Measurements from ENCODE around the gene CSNK1A1. TPM values are rescaled to one million over a fixed set of nuclear protein-coding genes. Genes with fewer than 3 reads are reported as not detected.

CSNK1A1 gene
- total RNA-seq, 1 experiment from 2014 or later, result 263 TPM

DNA sequence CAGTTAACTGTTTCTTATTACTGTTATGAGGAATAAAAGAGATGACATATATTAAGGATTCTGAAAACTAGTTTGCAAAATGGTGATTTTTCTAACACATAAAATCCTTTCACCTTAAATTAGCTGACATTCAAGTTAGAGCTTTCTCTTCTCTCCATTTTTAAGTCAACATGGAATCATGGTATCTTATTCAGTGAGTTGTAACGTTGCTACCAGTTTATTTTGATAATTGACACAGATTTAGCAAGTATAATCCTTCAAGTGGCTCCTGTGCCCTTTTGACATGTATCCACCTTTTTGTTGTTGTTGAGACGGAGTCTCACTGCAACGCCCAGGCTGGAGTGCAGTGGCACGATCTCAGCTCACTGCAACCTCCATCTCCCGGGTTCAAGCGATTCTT lies 58.5 kb downstream of the CSNK1A1 start:
- H3K79me2 ChIP-seq (ENCODE audit: insufficient read depth, low read length), result no peaks in the 10 kb centered on the region
- peaks cover 19 to 36% of the 10 kb centered on the region in 2 experiments for H3K36me3 ChIP-seq (ENCODE audit: control insufficient read depth in 1 of 2, insufficient read depth in 2 of 2, low read length in 2 of 2)
- H3K9ac ChIP-seq (ENCODE audit: low read length), result no peak overlapping the region
- H3K4me3 ChIP-seq (replicated peaks in 1 of 2; ENCODE audit: low read depth in 1 of 2, low read length in 2 of 2), result no peak overlapping the region
- no peak for TF ChIP-seq CBX3 (IDR thresholded peaks at IDR 0.05; ENCODE audit: low read depth)
- ChIA-PET POLR2A (no interaction called here), RAD21 (ENCODE audit: low non-redundant PET in 1 of 2, low total read pairs in 2 of 2, uncharacterized antibody in 2 of 2, unreplicated experiment in 2 of 2) (no interaction called here), CTCF (no interaction called here)
- no peak overlapping the region for H3K4me2 ChIP-seq (ENCODE audit: low read length)
- H3K27me3 ChIP-seq (ENCODE audit: insufficient read depth, low read length), result no peaks in the 10 kb centered on the region
- BruUV-seq (replicated peaks), result no TSS peak
- intact Hi-C loops (cut with micrococcal nuclease), result no loop called here
- ATAC-seq (no peak), DNase-seq (ENCODE audit: low read depth, low spot score) (no peak)
- H4K20me1 ChIP-seq (ENCODE audit: insufficient read depth), result peaks cover 5% of the 10 kb centered on the region; the same call in 1 of the 2 replicates
- H2AFZ ChIP-seq (ENCODE audit: low read depth, low read length, poor library complexity, severe bottlenecking), result no peak overlapping the region
- H3K27ac ChIP-seq (ENCODE audit: low read depth, low read length), result no peak overlapping the region
- peaks cover 4 to 39% of the 10 kb centered on the region in 2 experiments; a peak in 3 of 4 replicates for H3K4me1 ChIP-seq (ENCODE audit: control insufficient read depth in 1 of 2, insufficient read depth in 2 of 2, low read length in 2 of 2)
- no peaks in the 10 kb centered on the region for H3K9me2 ChIP-seq (ENCODE audit: insufficient read depth)
- no peaks in the 10 kb centered on the region for H3K9me3 ChIP-seq (ENCODE audit: control insufficient read depth in 1 of 2, insufficient read depth in 1 of 2, low read depth in 1 of 2, low read length in 2 of 2)

DNA sequence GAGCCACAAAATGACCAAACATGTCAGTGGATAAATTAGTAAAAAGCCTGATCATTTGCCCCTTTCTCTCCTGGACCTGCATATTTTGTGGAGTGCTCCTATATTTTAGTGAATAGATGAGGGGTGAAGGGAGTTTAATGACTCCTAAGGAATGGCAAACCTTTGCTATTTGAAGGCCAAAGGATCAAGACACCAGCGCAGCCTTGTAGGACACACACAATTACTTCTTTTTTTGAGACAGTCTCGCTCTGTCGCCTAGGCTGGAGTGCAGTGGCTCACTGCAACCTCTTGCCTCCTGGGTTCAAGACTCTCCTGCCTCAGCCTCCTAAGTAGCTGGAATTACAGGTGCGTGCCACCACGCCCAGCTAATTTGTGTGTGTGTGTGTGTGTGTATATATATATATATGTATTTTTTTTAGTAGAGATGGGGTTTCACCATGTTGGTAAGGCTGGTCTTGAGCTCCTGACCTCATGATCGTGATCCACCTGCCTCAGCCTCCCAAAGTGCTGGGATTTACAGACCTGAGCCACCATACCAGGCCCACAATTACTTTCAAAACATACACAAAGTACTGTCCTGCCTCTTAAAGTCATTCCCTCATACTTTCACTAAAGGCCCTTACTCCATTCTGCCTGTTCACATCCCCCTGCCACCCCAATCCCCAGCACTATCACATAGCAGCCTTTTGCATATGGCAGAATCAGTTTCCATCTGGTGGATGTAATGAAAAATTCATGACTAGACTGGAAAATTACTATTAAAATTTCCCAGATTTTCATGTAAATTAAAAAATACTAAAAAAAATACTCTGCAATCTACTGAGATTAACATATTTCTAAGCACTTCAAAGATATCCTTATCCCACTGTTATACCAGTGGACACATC lies 60.4 kb downstream of the CSNK1A1 start:
- ChIA-PET RAD21 (ENCODE audit: low non-redundant PET in 1 of 2, low total read pairs in 2 of 2, uncharacterized antibody in 2 of 2, unreplicated experiment in 2 of 2) (interaction anchor here in 1 of 2 experiments (0.7 kb wide), 1 partner anchor 75 kb away, joined by 3 read pairs; no protein-coding TSS in a partner anchor), POLR2A (interaction anchor here (1.4 kb wide), 1 partner anchor 71 kb away, joined by 3 read pairs; no protein-coding TSS in a partner anchor), CTCF (no interaction called here)
- no peak overlapping the region for H2AFZ ChIP-seq (ENCODE audit: low read depth, low read length, poor library complexity, severe bottlenecking)
- intact Hi-C loops (cut with micrococcal nuclease), result no loop called here
- no peaks in the 10 kb centered on the region for H3K27me3 ChIP-seq (ENCODE audit: insufficient read depth, low read length)
- H4K20me1 ChIP-seq (ENCODE audit: insufficient read depth), result peaks cover 5% of the 10 kb centered on the region; the same call in 1 of the 2 replicates
- DNase-seq (ENCODE audit: low read depth, low spot score), result no peak
- no peak for TF ChIP-seq ELF1 (IDR thresholded peaks at IDR 0.05; ENCODE audit: borderline replicate concordance, low read depth)
- TF ChIP-seq, protein P1, sequence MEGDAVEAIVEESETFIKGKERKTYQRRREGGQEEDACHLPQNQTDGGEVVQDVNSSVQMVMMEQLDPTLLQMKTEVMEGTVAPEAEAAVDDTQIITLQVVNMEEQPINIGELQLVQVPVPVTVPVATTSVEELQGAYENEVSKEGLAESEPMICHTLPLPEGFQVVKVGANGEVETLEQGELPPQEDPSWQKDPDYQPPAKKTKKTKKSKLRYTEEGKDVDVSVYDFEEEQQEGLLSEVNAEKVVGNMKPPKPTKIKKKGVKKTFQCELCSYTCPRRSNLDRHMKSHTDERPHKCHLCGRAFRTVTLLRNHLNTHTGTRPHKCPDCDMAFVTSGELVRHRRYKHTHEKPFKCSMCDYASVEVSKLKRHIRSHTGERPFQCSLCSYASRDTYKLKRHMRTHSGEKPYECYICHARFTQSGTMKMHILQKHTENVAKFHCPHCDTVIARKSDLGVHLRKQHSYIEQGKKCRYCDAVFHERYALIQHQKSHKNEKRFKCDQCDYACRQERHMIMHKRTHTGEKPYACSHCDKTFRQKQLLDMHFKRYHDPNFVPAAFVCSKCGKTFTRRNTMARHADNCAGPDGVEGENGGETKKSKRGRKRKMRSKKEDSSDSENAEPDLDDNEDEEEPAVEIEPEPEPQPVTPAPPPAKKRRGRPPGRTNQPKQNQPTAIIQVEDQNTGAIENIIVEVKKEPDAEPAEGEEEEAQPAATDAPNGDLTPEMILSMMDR (IDR thresholded peaks at IDR 0.05 in 2 of 3, conservative IDR thresholded peaks at IDR 0.05 in 1 of 3; ENCODE audit: borderline replicate concordance in 1 of 3, insufficient read depth in 1 of 3, low read depth in 2 of 3, low read length in 2 of 3), result no peak
- TF ChIP-seq POLR2AphosphoS5 (IDR thresholded peaks at IDR 0.05; ENCODE audit: low read depth, low read length), result peak; percentile 68
- TF ChIP-seq SIN3A (IDR thresholded peaks at IDR 0.05; ENCODE audit: low read depth), result 0 out of 2 replicates have a peak, but pooled peaks have one; percentile 35
- TF ChIP-seq, protein P2, sequence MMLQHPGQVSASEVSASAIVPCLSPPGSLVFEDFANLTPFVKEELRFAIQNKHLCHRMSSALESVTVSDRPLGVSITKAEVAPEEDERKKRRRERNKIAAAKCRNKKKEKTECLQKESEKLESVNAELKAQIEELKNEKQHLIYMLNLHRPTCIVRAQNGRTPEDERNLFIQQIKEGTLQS (IDR thresholded peaks at IDR 0.05), result no peak
- no peak for TF ChIP-seq EZH2phosphoT487 (IDR thresholded peaks at IDR 0.05; ENCODE audit: borderline replicate concordance)
- peaks cover 10 to 17% of the 10 kb centered on the region in 2 experiments; a peak in 3 of 4 replicates for H3K36me3 ChIP-seq (ENCODE audit: control insufficient read depth in 1 of 2, insufficient read depth in 2 of 2, low read length in 2 of 2)
- H3K9ac ChIP-seq (ENCODE audit: low read length), result no peak overlapping the region
- H3K27ac ChIP-seq (ENCODE audit: low read depth, low read length), result no peak overlapping the region
- ATAC-seq, result no peak
- peaks cover 17 to 58% of the 10 kb centered on the region in 2 experiments for H3K4me1 ChIP-seq (ENCODE audit: control insufficient read depth in 1 of 2, insufficient read depth in 2 of 2, low read length in 2 of 2)
- no peaks in the 10 kb centered on the region for H3K79me2 ChIP-seq (ENCODE audit: insufficient read depth, low read length)
- no peaks in the 10 kb centered on the region for H3K9me3 ChIP-seq (ENCODE audit: control insufficient read depth in 1 of 2, insufficient read depth in 1 of 2, low read depth in 1 of 2, low read length in 2 of 2)
- no peak overlapping the region for H3K4me2 ChIP-seq (ENCODE audit: low read length)
- H3K4me3 ChIP-seq (replicated peaks in 1 of 2; ENCODE audit: low read depth in 1 of 2, low read length in 2 of 2), result no peak overlapping the region
- BruUV-seq (replicated peaks), result no TSS peak
- no peaks in the 10 kb centered on the region for H3K9me2 ChIP-seq (ENCODE audit: insufficient read depth)
